Astrocyte (in vitro differentiated cells and primary cell): ENCODE measurements around the gene TNFRSF9. TPM values are rescaled to one million over a fixed set of nuclear protein-coding genes. Genes with fewer than 3 reads are reported as not detected.

Experiments used
- DNase-seq: peaks from one replicate; pipeline ENCODE4 v3.0.0-alpha.2; 2010; ENCODE audit warnings: low read depth
- FAIRE-seq: peaks from 2 replicates; lab custom pipeline; 2011; peaks lifted over from hg19 to GRCh38; lab: Jason Lieb, UNC
- H2AFZ ChIP-seq: 2 replicates; pipeline ENCODE4 v1.6.0; 2012; ENCODE audit warnings: low read depth, low read length, inconsistent platforms
- H3K27ac ChIP-seq: 2 replicates; pipeline ENCODE4 v1.5.1; 2011; ENCODE audit warnings: low read depth, low read length, inconsistent platforms
- H3K27me3 ChIP-seq: 2 replicates; pipeline ENCODE4 v1.6.0; 2011; ENCODE audit warnings: low read length, inconsistent platforms; ENCODE audit not compliant: insufficient read depth
- H3K36me3 ChIP-seq: 2 replicates; pipeline ENCODE4 v1.5.1; 2011; ENCODE audit warnings: low read length, inconsistent platforms; ENCODE audit not compliant: insufficient read depth
- H3K4me1 ChIP-seq: 2 replicates; pipeline ENCODE4 v1.5.1; 2011; ENCODE audit warnings: low read length, inconsistent platforms; ENCODE audit not compliant: insufficient read depth
- H3K4me2 ChIP-seq: 2 replicates; pipeline ENCODE4 v1.6.0; 2012; ENCODE audit warnings: low read length, inconsistent platforms
- H3K4me3 ChIP-seq: 2 replicates; pipeline ENCODE4 v1.5.1; 2011; ENCODE audit warnings: low read depth, mild to moderate bottlenecking, low read length, inconsistent platforms; ENCODE audit not compliant: insufficient read depth
- H3K79me2 ChIP-seq: 2 replicates; pipeline ENCODE4 v1.6.0; 2012; ENCODE audit warnings: mild to moderate bottlenecking, low read length, inconsistent platforms; ENCODE audit not compliant: insufficient read depth
- H3K9ac ChIP-seq: 2 replicates; pipeline ENCODE4 v1.6.0; 2012; ENCODE audit warnings: mild to moderate bottlenecking, low read length, inconsistent platforms
- H3K9me3 ChIP-seq: 2 replicates; pipeline ENCODE4 v1.5.1; 2012; ENCODE audit warnings: low read depth, mild to moderate bottlenecking, low read length, inconsistent platforms; ENCODE audit not compliant: insufficient read depth
- H4K20me1 ChIP-seq: 2 replicates; pipeline ENCODE4 v1.6.0; 2012; ENCODE audit warnings: low read length, inconsistent platforms; ENCODE audit not compliant: insufficient read depth
- H3K27ac Mint-ChIP-seq: one replicate; pipeline ENCODE4 v1.8.0; 2021; ENCODE audit warnings: mild to moderate bottlenecking, mixed read lengths; ENCODE audit not compliant: unreplicated experiment
- H3K27me3 Mint-ChIP-seq: one replicate; pipeline ENCODE4 v1.8.0; 2021; ENCODE audit warnings: low read depth, mixed read lengths; ENCODE audit not compliant: unreplicated experiment
- H3K36me3 Mint-ChIP-seq: one replicate; pipeline ENCODE4 v1.8.0; 2021; ENCODE audit warnings: low read depth, mixed read lengths; ENCODE audit not compliant: unreplicated experiment
- H3K4me1 Mint-ChIP-seq: one replicate; pipeline ENCODE4 v1.8.0; 2021; ENCODE audit warnings: low read depth, mixed read lengths; ENCODE audit not compliant: unreplicated experiment
- H3K4me3 Mint-ChIP-seq: one replicate; pipeline ENCODE4 v1.8.0; 2021; ENCODE audit warnings: mild to moderate bottlenecking, moderate library complexity, mixed read lengths; ENCODE audit not compliant: unreplicated experiment
- H3K9me3 Mint-ChIP-seq: one replicate; pipeline ENCODE4 v1.8.0; 2021; ENCODE audit warnings: mild to moderate bottlenecking, mixed read lengths; ENCODE audit not compliant: unreplicated experiment
- EZH2 ChIP-seq: IDR thresholded peaks from 2 replicates; pipeline ENCODE4 v1.6.1; 2012; ENCODE audit warnings: mild to moderate bottlenecking, low read length, inconsistent platforms; ENCODE audit not compliant: insufficient read depth
- total RNA-seq: library from RNA; stranded (reverse); gene quantifications from 2 replicates; pipeline ENCODE4 v1.2.1, GENCODE V29; 2021
- TF ChIP-seq, protein P1 (sequence below): IDR thresholded peaks from 2 replicates; pipeline ENCODE4 v1.5.1; 2011; ENCODE audit warnings: low read depth, mild to moderate bottlenecking, inconsistent platforms, low read length, moderate library complexity; ENCODE audit not compliant: insufficient read depth

TNFRSF9 gene
- total RNA-seq, 1 donor from 2014 or later, result 3.4 TPM

DNA sequence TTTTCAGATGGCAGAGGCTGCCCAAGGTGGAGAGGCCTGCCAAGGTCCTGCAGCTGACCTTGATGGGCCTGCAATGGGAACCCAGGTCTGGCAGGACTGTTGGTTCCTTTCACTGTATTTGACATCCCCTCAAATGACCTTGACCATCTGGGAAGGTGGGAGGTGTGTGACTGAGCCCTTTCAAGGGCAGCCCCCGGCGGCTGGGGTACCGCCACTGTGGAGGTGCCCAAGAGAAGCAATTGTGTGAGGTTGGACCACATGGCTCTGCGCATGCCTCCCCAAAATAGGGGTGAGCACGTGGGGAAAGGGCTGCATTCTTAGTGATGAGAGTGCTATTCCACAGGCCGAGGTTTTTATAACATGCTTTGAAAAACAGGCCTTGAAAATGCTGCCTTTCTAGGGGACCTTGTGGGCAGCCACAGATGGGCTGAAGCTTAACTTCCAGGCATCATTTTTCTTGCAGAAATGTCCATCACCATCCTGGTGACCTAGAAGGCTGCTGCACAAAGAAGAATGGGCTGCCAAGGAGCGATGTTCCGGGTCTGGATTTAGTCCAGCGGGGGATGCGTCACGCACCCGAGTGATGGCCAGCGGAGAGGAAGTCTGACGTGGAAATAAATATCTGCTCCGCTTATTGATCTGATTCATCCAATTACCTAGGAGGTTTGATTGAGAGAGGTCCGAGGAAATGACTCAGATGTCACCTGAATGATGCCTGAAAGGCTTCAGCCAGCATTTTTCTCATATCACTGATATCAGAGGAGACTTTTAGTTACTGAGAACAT lies 71.3 kb downstream of the TNFRSF9 start:
- H3K36me3 Mint-ChIP-seq, result peaks cover 2% of the 10 kb centered on the region
- no peaks in the 10 kb centered on the region for H3K36me3 ChIP-seq
- peaks cover 10% of the 10 kb centered on the region for H3K9me3 Mint-ChIP-seq
- H2AFZ ChIP-seq, result no peak overlapping the region
- no peak overlapping the region for H3K4me2 ChIP-seq
- H3K9me3 ChIP-seq, result no peaks in the 10 kb centered on the region
- no peak overlapping the region for H3K4me3 ChIP-seq
- no peaks in the 10 kb centered on the region for H3K27me3 ChIP-seq
- no peak overlapping the region for H3K9ac ChIP-seq
- H3K4me1 ChIP-seq, result no peaks in the 10 kb centered on the region
- no peak overlapping the region for H3K4me3 Mint-ChIP-seq
- no peaks in the 10 kb centered on the region for H3K79me2 ChIP-seq
- TF ChIP-seq, protein P1, sequence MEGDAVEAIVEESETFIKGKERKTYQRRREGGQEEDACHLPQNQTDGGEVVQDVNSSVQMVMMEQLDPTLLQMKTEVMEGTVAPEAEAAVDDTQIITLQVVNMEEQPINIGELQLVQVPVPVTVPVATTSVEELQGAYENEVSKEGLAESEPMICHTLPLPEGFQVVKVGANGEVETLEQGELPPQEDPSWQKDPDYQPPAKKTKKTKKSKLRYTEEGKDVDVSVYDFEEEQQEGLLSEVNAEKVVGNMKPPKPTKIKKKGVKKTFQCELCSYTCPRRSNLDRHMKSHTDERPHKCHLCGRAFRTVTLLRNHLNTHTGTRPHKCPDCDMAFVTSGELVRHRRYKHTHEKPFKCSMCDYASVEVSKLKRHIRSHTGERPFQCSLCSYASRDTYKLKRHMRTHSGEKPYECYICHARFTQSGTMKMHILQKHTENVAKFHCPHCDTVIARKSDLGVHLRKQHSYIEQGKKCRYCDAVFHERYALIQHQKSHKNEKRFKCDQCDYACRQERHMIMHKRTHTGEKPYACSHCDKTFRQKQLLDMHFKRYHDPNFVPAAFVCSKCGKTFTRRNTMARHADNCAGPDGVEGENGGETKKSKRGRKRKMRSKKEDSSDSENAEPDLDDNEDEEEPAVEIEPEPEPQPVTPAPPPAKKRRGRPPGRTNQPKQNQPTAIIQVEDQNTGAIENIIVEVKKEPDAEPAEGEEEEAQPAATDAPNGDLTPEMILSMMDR, result no peak
- no peak for TF ChIP-seq EZH2
- H3K4me1 Mint-ChIP-seq, result no peaks in the 10 kb centered on the region
- H4K20me1 ChIP-seq, result no peaks in the 10 kb centered on the region
- DNase-seq, result peak; percentile 80
- FAIRE-seq, result no peak
- H3K27ac ChIP-seq, result no peak overlapping the region
- peaks cover 10% of the 10 kb centered on the region for H3K27me3 Mint-ChIP-seq
- no peak overlapping the region for H3K27ac Mint-ChIP-seq

DNA sequence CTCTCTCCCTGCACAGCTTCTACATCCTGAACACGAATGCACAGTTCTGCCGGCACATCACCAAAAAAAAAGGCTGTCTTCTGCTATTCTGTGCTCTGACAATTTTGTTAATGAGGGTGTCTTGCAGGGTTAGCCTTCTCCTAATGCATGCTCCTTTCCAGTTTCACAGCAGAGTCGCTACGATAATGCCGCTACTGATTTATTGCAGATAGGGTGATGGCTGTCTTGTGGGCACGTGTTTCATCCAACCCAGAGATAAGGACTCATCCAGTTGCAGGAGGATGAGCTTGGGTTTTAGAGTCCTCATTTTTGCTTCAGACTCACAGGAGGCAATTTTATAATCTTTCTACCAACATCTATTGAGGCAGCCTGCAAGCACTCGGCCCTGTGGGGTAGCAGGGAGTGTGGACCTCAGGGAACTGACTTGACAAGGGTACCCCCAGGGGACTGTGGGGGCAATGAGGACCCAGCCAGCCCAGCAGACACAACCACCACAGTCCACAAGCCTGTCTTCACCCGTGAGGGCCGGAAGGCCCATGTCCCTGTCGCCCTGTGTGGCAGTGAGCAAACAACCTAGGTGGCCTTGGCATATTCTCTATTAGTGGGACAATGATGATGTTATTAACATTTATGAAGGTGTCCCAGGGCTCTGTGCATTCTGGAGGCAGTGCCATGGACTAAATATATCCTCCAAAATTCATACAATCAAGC lies 72.4 kb downstream of the TNFRSF9 start:
- Mint-ChIP-seq H3K27me3 (peaks cover 8% of the 10 kb centered on the region), H3K4me1 (no peaks in the 10 kb centered on the region), H3K4me3 (no peak overlapping the region), H3K27ac (no peak overlapping the region), H3K36me3 (peaks cover 3% of the 10 kb centered on the region), H3K9me3 (peaks cover 14% of the 10 kb centered on the region)
- no peaks in the 10 kb centered on the region for H3K4me1 ChIP-seq
- no peaks in the 10 kb centered on the region for H4K20me1 ChIP-seq
- H3K27me3 ChIP-seq, result no peaks in the 10 kb centered on the region
- H3K79me2 ChIP-seq, result no peaks in the 10 kb centered on the region
- no peaks in the 10 kb centered on the region for H3K36me3 ChIP-seq
- H2AFZ ChIP-seq, result no peak overlapping the region
- H3K4me2 ChIP-seq, result no peak overlapping the region
- TF ChIP-seq, protein P1, result no peak
- TF ChIP-seq EZH2, result no peak
- DNase-seq (no peak), FAIRE-seq (no peak)
- H3K9ac ChIP-seq, result no peak overlapping the region
- H3K27ac ChIP-seq, result no peak overlapping the region
- no peak overlapping the region for H3K4me3 ChIP-seq
- no peaks in the 10 kb centered on the region for H3K9me3 ChIP-seq

DNA sequence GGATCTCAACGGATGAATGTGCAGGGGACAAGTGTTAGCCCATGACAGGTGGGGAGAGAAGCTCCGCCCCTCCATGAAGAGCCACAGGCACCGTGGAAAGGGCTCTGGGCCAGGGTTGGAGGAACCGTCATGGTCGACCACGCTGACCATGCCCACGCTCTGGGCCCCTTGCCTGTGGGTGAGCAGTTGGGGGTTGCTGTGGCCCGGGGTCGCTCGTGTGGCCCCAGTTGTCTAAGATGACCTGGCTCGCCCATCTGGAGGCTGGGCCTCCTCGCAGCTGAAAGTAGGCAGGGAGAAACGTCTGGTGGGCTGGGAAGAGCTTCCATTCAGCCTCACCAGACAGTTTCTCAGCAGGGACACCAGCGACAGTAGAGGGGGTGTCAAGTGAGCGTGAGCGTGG lies 74.7 kb downstream of the TNFRSF9 start:
- peaks cover 14% of the 10 kb centered on the region for H3K9me3 Mint-ChIP-seq
- TF ChIP-seq, protein P1, result no peak

More for the DNA sequence above, 74.7 kb downstream of the TNFRSF9 start:
- Histone ChIP-seq H3K4me3 (no peak overlapping the region), H2AFZ (no peak overlapping the region), H3K36me3 (no peaks in the 10 kb centered on the region), H3K27ac (no peak overlapping the region), H3K4me1 (no peaks in the 10 kb centered on the region), H3K9ac (no peak overlapping the region), H3K4me2 (no peak overlapping the region), H4K20me1 (no peaks in the 10 kb centered on the region), H3K27me3 (no peaks in the 10 kb centered on the region), H3K9me3 (no peaks in the 10 kb centered on the region), H3K79me2 (no peaks in the 10 kb centered on the region)
- DNase-seq, result no peak
- no peak overlapping the region for H3K27ac Mint-ChIP-seq
- no peak for FAIRE-seq
- no peak overlapping the region for H3K4me3 Mint-ChIP-seq
- peaks cover 3% of the 10 kb centered on the region for H3K36me3 Mint-ChIP-seq
- H3K27me3 Mint-ChIP-seq, result peaks cover 6% of the 10 kb centered on the region
- H3K4me1 Mint-ChIP-seq, result no peaks in the 10 kb centered on the region
